DMS 273 treated with DMSO at 0.1 percent for 48 hours (cell line): Measurements from ENCODE around the gene FBN1.

Experiments used
- DNase-seq: peaks from one replicate; lab custom pipeline; 2025; lab: John Stamatoyannopoulos, UW

Gene FBN1

DNA sequence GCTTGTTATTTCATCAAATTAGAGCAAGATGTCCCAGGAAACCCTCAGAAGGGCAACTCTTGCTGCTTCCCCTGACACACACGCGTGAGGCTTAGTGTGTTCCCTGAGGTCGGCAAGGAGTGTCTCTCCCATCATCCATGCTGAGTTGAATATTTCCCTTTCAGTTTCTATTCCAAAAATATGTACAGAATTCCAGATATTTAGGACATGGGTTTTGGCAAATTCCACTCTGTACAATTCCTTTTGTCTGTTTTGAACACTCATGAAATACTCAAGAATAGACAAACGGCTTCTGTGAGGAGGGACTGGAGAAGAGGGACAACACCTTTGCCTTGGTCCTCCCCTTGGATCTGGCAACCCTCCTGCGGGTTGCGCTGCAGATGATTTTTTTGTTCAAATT lies 176.2 kb downstream of the FBN1 start:
- no peak for DNase-seq

DNA sequence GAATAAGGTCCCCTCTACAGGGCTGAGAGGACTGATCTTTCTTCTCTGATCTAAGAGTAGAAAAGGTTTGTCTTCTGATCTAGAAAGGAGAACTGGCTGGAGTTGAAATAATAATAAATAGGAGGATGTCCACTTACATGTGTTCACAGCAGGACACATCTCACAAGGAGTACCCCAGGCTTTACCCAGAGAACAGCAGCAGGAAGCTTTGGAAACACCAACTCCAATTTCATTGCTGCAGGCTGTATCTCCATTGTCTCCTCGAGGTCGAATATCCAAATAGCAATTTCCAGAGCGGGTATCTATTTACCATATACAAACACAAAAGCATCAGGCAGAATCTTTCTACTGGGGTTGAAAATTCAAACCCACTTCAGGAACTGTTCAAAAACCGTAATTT lies 177.7 kb downstream of the FBN1 start:
- no peak for DNase-seq

DNA sequence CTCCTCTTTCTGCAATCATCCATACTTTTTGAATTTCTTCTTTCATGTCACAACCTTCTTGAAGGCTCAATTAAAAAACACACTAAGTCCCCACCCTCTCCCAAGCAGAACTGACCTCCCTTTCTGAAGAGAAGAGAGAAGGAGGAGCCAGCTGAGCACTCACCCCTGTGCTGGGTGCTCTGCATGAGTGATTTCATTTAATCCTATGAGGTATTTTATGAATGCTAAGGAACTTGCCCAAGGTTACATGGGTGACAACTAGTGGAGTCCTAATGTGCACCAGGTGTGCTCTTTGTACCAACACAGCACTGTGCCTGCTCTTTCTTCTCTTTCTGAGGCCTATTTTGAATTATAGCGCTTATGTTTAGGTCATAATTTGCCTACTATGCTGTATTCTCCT lies 178.7 kb downstream of the FBN1 start:
- DNase-seq, result no peak

- DNase-seq, result no peak
Observed at GRCh38 chr15:48466079-48466478, 179.4 kb downstream of the FBN1 start.

DNA sequence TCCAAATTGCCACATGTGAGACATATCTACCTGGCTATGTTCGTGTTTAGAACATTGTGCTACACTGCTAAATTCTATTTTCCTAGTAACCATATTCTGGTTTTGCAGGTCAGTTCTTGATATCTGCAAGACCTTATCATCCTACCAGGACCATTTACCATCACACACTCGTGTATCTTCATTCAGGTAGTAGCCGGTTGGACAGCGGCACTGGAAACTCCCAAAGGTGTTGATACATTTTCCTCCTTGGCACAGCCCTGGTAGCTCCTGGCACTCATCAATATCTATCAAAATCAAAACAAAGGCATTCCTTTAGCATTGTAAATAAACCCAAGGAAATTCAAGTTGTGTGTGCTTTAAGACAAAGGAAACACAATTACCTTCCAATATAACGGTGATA lies 180.1 kb downstream of the FBN1 start:
- no peak for DNase-seq

DNA sequence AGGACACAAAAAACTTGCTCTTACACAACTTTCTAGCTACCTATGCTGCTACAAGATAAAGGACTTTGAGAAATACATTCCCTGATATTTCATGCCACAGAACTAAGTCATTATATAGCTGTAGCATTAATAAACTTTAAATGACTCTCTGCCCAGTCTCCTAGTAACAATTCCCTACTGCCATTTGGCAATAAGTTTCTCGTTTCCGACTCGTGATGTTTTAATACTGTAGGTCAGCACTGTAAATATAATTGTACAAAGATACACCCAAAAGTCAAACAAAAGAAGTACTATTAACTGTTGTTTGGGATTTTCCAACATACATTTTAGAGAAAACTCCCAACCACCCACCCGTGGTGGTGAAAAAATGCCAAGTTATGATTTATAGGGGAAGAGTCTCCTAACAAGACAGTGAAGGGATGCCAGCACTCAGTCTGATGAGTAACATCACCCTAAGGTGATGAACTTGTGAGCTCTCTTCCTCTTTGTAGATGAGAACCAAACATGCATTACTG lies 182.1 kb downstream of the FBN1 start:
- DNase-seq, result no peak

DNA sequence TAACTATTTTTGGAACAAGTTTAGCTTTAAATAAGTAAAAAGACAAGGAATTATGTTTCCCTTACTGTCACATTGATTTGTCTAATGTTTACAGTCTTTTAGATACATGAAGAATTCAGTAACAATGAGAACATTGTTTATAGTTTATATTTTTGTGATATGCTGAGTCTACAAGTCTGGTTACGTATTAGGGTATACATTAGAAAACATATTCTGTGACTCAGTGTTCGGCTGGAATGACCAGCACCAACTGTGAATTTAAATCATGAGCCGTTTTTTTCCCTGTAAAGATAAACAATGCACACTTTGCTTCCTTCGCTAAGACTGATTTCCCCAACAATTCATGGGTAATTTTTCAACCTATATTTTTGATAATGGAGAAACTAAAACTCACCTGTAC lies 182.8 kb downstream of the FBN1 start:
- DNase-seq, result no peak

DNA sequence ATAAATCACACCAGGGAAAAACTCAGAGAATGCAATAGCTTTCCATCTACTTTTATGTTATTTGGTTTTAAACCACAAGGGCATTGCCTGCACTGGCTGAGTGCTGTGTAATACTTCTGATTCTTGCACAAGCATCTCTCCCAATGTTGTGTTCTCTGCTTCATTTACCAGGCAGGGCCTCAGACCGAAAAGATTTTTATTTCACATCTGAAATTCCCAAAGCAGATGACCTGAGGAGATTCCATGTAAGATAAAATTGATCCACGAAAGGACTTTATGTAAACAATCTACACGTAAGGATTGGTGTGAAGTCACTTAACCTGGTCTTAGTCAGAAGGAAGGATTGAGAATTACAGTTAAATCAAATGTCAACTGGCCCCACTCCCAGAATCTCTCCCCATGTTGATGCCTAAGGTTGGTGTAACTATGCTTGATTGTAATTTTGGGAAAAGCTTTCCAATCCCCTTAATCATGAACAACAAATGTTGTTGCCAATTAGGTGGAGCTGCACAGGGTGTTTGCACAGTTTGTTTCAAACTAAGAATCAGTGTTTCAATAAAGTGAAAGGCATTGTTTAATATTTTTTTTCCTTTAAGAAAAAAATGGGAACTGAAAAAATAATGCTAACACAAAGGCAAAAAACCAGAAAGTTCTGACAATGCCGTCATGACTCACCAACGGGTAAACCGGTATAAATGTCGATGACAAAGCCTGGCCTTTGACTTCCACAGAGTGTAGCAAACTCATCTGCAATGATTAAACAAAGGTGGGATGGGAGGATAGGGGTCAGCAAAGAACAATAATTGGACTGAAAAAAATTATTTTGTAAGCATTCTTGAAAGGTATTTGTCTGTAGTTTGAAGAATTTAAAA lies 185.7 kb downstream of the FBN1 start:
- DNase-seq, result no peak

DNA sequence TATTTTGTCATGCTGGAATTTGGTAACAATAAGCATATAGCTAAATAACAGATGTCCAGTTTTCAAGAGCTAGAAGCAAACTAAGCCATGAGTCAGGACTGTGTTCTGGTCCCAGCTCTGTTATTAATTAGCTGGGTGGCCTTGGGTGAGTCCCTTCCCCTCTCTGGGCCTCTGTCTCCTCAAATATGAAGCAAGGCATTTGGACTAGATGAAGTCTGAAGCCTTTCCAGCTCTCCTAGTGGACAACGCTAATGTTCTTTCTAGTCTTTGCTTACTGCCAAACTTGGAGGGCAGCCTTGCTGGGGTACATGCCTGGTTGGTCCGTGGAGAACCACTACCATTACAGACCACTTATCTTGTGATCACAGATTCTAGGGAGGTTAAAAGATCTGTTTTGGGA lies 186.6 kb downstream of the FBN1 start:
- DNase-seq, result no peak

GRCh38 chr15:48456134-48456533 lies 189.4 kb downstream of the FBN1 start:
- no peak for DNase-seq

DNA sequence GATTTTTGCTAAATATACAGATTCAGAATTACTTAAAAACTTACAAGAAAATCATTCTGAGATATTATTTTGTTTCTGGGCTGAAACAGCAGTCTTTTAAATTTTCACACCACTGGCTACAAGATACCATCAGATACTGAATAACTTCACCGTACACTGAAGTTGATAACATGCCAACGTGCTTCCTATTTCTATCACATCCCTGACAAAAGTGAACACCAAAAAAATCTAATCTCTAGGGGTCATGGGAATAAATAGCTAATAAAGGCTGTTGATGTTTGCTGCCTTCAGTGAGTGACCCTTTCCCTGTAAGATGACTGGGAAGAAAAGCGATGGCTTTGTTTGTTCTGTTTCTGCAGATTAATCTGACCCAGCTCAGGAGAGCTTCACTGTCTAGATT lies 193.8 kb downstream of the FBN1 start:
- DNase-seq, result no peak

DNA sequence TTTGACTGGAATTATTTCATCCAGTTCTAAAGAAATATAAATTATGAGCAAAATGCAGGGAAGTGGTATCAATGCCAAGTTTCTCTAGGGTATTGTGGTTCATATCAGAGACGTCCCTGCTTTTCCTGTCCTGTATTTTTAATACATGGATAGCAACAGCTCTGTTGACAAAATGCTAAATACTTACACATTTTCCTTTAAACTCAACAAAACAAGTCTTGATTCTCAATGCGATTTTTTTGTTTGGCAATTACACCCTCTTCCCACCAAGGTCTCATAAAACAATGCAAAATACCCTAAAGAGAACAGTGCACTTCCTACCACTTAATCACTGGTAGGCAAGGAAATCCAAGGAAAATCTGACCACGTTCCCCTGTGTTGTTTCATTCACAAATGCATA lies 194.3 kb downstream of the FBN1 start:
- no peak for DNase-seq

DNA sequence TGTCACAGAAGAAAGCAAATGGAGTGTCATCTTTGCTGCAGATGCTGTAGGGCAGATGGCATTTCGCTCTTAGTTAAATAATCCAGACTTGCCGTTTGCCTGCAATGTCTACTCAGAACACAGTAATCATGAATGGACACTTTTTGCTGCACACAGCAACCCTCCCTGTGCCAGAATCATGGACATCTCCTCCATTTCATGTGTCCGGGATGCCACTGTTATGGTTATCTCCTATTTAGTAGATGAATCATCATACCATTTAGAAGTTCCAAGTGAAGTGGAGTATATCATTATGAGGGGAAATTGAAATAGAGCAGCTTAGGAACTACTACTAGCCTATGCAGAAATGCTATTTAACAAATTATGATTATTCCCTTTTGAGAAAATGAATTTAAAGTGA lies 195.8 kb downstream of the FBN1 start:
- DNase-seq, result no peak

DNA sequence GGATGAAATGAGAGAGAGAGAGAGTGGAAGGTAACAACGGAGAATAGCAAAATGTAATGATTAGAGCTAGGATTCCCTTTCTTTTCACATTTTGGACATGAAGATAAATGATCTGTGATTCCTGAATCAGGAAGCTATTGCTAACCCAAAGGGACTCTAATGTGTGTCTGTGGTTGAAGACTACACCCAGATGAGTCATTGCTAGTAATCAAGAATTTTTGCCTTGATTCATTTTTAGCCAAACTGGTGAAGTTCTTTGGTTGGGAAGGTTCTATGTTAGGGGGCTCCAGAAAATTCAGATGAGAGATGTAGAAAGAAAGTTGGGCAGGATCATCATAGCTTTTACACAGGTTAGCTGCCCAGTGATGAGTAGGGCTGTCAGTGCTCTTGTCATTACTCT lies 197.9 kb downstream of the FBN1 start:
- no peak for DNase-seq

DNA sequence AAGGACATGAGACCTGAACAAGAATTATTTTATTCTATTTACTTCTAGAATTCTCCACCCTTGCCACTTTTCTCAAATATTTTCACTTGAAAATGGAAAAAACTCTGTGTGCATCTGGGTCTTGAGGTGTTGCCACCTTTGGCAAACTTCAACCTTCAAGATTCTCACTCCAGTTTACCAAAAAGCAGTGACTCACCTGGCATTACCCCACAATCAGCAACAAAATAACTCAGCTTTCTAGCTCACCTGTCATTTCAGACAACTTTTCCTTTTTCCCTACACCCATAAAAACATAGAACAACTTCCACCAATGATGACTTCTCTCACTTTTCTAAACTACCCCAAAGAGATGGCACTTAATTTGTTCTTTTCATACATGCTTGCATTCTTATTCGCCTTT lies 198.5 kb downstream of the FBN1 start:
- DNase-seq, result no peak

DNA sequence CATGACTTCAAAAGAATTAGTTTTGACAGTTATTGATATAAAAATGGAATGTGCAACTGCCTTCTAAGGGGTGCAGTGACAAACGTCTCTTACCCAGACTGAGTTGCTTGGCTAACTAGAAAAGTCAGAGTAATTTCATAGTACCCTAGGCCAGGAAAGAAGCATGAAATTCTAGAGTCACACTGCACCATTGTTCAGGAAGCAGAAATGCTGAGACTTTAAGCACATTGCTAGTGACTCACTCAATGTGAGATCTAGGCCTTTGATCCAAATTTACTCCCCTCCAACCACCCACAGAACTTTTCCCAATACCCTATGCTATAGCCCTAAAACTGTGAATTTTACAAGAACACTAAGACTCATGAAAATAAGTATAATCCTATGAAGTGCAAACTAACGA lies 203.5 kb downstream of the FBN1 start:
- no peak for DNase-seq

DNA sequence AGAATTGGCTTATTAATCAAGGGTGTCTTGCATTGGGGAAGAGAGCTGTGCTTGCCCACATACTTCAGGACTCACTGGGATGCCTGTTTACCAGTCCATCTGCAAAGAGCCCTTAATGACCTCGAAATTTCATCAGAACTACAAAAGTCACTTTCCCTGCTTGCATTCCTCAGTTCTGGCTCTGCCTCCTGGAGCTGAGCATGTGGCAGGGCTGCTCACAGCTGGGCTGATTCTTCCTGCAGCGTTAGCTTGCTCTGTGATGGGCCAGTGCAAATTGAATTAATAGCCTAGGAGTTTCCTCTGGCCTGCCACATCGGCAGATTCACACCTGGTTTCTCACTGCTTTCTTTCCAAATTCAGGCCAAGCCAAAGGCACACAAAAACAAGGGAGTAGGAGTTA lies 205.4 kb downstream of the FBN1 start:
- no peak for DNase-seq

GRCh38 chr15:48437178-48437577 lies 208.3 kb downstream of the FBN1 start:
- DNase-seq, result no peak

GRCh38 chr15:48435321-48435720 lies 210.2 kb downstream of the FBN1 start:
- no peak for DNase-seq

DNA sequence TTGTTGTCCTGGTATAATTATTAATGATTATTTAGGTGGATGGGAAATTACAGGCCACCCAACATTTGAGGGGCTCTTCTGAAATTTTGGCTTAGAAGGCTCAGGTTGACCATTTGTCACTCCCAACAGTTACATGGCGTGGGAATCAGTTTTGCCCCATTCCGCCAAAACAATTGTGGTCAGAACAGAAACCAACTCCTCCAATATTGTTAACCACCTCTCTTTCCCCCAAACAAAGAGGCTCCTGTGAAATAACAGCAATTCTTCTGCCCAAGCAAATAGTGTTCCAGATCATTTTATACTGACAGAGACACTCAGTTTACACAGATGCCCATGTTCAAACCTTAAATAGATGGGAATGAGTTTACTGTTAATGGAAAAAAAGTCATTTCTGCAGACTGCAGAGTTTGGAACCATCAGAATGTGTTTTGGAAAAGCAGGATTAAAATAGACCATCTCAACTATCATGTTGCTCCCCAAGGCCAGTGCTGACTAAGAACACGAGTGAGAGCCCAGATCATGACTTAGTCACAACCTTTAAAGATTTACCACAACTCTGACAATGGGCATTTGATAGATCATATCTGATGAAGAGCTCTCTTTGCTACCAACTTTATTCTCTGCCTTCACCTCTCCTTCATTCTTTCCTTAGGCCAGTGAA lies 212.2 kb downstream of the FBN1 start:
- no peak for DNase-seq

DNA sequence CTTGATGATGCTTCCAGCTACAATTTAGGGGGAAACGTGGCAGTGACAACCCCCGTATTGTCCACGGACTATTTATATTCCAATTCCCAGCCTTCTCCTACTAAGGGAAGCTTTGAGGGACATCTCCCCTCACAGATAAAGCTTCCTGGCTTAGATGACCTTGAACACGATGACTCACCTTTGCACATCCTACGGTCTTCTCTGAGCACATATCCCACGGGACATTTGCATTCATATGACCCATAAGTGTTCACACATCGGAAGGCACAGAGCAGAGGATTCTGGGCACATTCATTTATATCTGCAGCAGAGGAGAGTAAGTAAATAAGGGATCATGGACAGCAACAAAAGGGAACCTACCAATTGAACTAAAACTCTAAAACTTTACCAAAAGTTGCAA lies 212.8 kb downstream of the FBN1 start:
- no peak for DNase-seq

DNA sequence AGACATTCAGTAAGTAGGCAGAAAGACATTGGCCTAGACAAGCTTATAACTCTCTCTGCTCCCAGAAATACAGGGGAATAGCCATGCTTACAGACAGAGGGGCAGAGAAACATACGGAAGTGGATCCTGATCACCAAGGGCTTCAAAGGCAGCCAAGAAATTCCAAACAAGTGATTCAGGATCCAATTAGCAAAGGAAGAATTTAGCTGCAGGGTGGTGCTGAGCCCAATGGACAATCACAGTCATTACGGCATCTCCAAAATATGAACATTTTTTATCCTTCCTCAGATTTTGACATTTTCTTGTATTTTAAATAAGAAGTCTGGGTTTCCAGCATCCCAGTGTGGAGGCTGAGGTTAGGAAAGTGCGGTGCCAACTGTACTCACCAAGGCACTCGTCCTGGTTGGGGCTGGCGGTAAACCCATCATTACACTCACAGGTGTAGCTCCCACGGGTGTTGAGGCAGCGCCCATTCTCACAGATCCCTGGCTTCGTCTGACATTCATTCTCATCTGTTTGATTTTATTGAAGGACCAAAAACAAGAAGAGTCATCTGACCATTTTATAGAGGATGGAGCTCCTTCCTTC lies 217.5 kb downstream of the FBN1 start:
- no peak for DNase-seq

- DNase-seq, result no peak
Observed at GRCh38 chr15:48427479-48427878, 218.0 kb downstream of the FBN1 start.
